ENCODE measurements around the gene IL12RB1.

GRCh38 chr19:18065173-18065495, 21.6 kb downstream of the IL12RB1 start:
- TF ChIP-seq TAF1 (IDR thresholded peaks at IDR 0.05; ENCODE audit: low read depth, low read length) (no peak), POLR2AphosphoS5 (IDR thresholded peaks at IDR 0.05; ENCODE audit: low read depth, low read length) (no peak), POLR2A (IDR thresholded peaks at IDR 0.05; ENCODE audit: low read depth, low read length) (no peak), SPI1 (IDR thresholded peaks at IDR 0.05; ENCODE audit: low read depth, low read length) (no peak), PAX5 (IDR thresholded peaks at IDR 0.05; ENCODE audit: insufficient read depth, low read length, severe bottlenecking) (no peak)

Measured in GM12891 (cell line).